HG02571 (cell line): ENCODE measurements around the gene ZFR2.
"Not testable (repeated sequence)": the region's sequence is repeated elsewhere in the genome, so short reads cannot be mapped to it uniquely, and the experiment has no call there.

Experiments
- ATAC-seq: cut with Tn5 transposase; IDR thresholded peaks from one replicate; pipeline ENCODE4 v1.9.1; 2021; ENCODE audit warnings: mild to moderate bottlenecking, moderate library complexity; ENCODE audit not compliant: unreplicated experiment

Gene ZFR2

DNA sequence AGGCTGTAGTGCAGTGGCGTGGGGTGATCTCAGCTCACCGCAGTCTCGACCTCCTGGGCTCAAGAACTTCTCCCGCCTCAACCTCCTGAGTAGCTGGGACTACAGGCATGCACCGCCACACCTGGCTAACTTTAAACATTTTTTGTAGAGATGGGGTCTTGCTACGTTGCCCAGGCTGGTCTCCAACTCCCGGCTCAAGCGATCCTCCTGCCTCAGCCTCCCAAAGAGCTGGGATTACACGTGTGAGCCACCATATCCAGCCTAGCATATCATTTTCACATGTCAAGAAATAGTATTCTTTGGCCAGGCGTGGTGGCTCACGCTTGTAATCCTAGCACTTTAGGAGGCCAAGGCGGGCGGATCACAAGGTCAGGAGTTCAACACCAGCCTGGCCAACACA, 110.5 kb downstream of the ZFR2 start:
- ATAC-seq: not testable (repeated sequence)

DNA sequence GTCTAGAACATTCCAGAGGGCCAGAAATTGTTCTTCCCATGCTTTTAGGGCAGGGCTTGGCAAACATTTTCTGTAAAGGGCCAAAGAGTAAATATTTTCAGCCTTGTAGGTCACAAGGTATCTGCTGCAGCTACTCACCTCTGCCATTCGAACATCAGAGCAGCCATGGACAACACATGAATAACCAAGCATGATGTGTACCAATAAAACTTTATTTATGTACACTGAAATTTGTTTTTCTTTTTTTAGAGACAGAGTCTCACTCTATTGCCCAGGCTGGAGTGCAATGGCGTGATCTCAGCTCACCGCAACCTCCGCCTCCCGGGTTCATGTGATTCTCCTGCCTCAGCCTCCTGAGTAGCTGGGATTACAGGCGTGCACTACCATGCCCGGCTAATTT, 111.1 kb downstream of the ZFR2 start:
- ATAC-seq: not testable (repeated sequence)
